ENCODE measurements around the gene PCDHGA5.
"Not testable (repeated sequence)": the region's sequence is repeated elsewhere in the genome, so short reads cannot be mapped to it uniquely, and the experiment has no call there.

Gene PCDHGA5

DNA sequence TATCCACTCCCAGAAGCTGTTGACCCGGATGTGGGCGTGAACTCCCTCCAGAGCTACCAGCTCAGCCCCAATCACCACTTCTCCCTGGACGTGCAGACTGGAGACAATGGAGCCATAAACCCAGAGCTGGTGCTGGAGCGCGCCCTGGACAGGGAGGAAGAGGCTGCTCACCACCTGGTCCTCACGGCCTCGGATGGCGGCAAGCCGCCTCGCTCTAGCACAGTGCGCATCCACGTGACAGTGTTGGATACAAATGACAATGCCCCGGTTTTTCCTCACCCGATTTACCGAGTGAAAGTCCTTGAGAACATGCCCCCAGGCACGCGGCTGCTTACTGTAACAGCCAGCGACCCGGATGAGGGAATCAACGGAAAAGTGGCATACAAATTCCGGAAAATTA is 29.3 kb downstream of the PCDHGA5 start:
- no peak for DNase-seq (ENCODE audit: low spot score)
- TF ChIP-seq, protein P1, sequence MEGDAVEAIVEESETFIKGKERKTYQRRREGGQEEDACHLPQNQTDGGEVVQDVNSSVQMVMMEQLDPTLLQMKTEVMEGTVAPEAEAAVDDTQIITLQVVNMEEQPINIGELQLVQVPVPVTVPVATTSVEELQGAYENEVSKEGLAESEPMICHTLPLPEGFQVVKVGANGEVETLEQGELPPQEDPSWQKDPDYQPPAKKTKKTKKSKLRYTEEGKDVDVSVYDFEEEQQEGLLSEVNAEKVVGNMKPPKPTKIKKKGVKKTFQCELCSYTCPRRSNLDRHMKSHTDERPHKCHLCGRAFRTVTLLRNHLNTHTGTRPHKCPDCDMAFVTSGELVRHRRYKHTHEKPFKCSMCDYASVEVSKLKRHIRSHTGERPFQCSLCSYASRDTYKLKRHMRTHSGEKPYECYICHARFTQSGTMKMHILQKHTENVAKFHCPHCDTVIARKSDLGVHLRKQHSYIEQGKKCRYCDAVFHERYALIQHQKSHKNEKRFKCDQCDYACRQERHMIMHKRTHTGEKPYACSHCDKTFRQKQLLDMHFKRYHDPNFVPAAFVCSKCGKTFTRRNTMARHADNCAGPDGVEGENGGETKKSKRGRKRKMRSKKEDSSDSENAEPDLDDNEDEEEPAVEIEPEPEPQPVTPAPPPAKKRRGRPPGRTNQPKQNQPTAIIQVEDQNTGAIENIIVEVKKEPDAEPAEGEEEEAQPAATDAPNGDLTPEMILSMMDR (IDR thresholded peaks at IDR 0.05; ENCODE audit: extremely low read depth, missing control alignments), result no peak

DNA sequence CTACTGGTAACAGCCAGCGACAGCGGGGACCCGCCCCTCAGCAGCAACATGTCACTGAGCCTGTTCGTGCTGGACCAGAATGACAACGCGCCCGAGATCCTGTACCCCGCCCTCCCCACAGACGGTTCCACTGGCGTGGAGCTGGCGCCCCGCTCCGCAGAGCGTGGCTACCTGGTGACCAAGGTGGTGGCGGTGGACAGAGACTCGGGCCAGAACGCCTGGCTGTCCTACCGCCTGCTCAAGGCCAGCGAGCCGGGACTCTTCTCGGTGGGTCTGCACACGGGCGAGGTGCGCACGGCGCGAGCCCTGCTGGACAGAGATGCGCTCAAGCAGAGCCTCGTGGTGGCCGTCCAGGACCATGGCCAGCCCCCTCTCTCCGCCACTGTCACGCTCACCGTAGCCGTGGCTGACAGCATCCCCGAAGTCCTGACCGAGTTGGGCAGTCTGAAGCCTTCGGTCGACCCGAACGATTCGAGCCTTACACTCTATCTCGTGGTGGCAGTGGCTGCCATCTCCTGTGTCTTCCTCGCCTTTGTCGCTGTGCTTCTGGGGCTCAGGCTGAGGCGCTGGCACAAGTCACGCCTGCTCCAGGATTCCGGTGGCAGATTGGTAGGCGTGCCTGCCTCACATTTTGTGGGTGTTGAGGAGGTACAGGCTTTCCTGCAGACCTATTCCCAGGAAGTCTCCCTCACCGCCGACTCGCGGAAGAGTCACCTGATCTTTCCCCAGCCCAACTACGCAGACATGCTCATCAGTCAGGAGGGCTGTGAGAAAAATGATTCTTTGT is 30.6 kb downstream of the PCDHGA5 start:
- DNase-seq (ENCODE audit: low spot score), result not testable (repeated sequence)

DNA sequence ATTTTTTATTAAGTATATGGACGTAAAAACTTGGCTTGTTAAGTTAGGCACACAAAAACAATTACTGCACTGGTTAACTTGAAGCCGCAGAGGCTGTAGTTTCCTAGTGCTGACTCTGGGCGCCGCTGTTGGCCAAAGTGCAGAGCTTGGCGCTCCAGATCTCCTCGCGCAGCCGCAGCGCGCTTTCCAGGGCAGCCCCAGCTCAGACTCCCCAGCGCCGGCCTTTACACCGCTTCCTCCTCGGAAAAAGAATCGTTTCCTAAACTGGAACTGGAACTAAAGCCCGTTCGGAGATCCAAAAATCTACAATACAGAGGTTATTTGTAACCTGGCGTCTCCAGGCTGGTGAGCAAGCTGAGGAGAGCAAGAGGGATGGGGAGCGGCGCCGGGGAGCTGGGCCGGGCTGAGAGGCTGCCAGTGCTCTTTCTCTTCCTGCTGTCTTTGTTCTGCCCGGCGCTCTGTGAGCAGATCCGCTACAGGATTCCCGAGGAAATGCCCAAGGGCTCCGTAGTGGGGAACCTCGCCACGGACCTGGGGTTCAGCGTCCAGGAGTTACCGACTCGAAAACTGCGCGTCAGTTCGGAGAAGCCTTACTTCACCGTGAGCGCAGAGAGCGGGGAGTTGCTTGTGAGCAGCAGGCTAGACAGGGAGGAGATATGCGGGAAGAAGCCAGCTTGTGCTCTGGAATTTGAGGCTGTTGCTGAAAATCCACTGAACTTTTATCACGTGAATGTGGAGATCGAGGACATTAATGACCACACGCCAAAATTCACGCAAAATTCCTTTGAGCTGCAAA is 34.0 kb downstream of the PCDHGA5 start, which contains the start of gene PCDHGB5:
TSS of gene PCDHGB5 (plus strand) at position 192 of the 796 bp plus-strand sequence. CDS start at position 373, 181 bp downstream.
- TF ChIP-seq, protein P1 (IDR thresholded peaks at IDR 0.05; ENCODE audit: extremely low read depth, missing control alignments), result peak; percentile 62
- DNase-seq (ENCODE audit: low spot score), result peak; percentile 81

DNA sequence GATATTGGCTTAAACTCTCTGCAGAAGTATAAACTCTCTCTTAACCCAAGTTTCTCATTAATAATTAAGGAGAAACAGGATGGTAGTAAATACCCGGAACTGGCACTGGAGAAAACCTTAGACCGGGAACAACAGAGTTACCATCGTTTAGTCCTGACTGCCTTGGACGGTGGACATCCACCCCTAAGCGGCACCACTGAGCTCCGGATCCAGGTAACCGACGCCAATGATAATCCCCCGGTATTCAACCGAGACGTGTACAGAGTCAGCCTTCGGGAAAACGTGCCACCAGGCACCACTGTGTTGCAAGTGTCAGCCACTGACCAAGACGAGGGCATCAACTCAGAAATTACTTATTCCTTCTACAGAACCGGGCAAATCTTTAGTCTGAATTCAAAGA is 34.6 kb downstream of the PCDHGA5 start:
- DNase-seq (ENCODE audit: low spot score), result no peak

DNA sequence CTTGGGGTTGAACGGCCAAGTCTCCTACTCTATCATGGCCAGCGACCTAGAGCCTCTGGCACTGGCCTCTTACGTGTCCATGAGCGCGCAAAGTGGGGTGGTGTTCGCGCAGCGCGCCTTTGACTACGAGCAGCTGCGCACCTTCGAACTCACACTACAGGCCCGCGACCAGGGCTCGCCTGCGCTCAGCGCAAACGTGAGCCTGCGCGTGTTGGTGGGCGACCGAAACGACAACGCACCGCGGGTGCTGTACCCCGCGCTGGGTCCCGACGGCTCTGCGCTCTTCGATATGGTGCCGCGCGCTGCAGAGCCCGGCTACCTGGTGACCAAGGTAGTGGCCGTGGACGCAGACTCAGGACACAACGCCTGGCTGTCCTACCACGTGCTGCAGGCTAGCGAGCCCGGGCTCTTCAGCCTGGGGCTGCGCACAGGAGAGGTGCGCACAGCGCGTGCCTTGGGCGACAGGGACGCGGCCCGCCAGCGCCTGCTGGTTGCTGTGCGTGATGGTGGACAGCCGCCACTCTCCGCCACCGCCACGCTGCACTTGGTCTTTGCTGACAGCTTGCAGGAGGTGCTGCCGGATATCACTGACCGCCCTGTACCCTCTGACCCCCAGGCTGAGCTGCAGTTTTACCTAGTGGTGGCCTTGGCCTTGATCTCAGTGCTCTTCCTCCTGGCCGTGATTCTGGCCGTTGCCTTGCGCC is 35.7 kb downstream of the PCDHGA5 start:
- TF ChIP-seq, protein P1 (IDR thresholded peaks at IDR 0.05; ENCODE audit: extremely low read depth, missing control alignments), result no peak
- no peak for DNase-seq (ENCODE audit: low spot score)

More for the DNA sequence above, 34.6 kb downstream of the PCDHGA5 start:
- TF ChIP-seq, protein P1 (IDR thresholded peaks at IDR 0.05; ENCODE audit: extremely low read depth, missing control alignments), result no peak

DNA sequence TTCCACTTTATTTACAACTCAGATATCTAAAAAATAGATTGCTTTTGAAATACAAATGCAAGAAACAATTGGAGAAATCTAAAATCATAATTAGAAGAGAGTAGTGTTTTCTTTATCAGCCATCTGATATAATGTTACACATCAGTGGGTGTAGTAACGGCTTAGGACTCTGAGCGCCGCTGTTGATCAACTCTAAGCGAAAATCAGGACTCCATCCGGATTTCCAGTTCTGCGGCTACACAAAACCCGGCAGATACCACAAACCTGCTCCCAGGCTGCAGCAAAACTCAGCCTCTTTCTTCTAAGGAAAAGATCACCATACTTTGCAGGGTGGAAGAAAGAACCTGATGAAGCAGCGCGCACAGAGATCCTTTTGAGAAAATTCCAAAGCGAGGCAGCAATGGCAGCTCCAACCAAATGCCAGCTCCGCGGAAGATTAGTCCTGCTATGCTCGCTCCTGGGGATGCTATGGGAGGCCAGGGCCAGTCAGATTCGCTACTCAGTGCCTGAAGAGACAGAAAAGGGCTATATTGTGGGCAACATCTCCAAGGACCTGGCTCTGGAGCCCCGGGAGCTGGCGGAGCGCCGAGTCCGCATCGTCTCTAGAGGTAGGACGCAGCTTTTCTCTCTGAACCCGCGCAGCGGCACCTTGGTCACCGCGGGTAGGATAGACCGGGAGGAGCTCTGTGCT is 38.7 kb downstream of the PCDHGA5 start, which contains the start of gene PCDHGA9:
TSS of gene PCDHGA9 (plus strand) at position 226 of the 691 bp plus-strand sequence. CDS start at position 401, 175 bp downstream.
- TF ChIP-seq, protein P1 (IDR thresholded peaks at IDR 0.05; ENCODE audit: extremely low read depth, missing control alignments), result no peak
- no peak for DNase-seq (ENCODE audit: low spot score)

DNA sequence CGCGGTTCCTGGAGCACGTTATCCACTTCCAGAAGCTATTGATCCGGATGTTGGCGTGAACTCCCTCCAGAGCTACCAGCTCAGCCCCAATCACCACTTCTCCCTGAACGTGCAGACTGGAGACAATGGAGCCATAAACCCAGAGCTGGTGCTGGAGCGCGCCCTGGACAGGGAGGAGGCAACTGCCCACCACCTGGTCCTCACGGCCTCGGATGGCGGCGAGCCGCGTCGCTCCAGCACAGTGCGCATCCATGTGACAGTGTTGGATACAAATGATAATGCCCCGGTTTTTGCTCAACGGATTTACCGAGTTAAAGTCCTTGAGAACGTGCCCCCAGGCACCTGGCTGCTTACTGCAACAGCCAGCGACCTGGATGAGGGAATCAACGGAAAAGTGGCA is 39.4 kb downstream of the PCDHGA5 start:
- TF ChIP-seq, protein P1 (IDR thresholded peaks at IDR 0.05; ENCODE audit: extremely low read depth, missing control alignments), result no peak
- DNase-seq (ENCODE audit: low spot score), result no peak

Measured in GM20000 (cell line).